ENCODE data around the gene CBX6.

The CBX6 gene

GRCh38 chr22:38831166-38831945 is 40.7 kb downstream of the CBX6 start:
- DNase-seq (ENCODE audit: low spot score), result no peak

GRCh38 chr22:38830845-38831108 is 41.2 kb downstream of the CBX6 start:
- Histone ChIP-seq H3K27ac (no peak overlapping the region), H3K4me3 (no peak overlapping the region)
- TF ChIP-seq CTCF (IDR thresholded peaks at IDR 0.05), result no peak
- no peak for DNase-seq (ENCODE audit: low spot score)

More at GRCh38 chr22:38831166-38831945, 40.7 kb downstream of the CBX6 start:
- no peak overlapping the region for H3K27ac ChIP-seq
- no peak overlapping the region for H3K4me3 ChIP-seq
- no peak for TF ChIP-seq CTCF (IDR thresholded peaks at IDR 0.05)

- no peak for DNase-seq (ENCODE audit: low spot score)
- H3K27ac ChIP-seq, result no peak overlapping the region
- H3K4me3 ChIP-seq, result no peak overlapping the region
- TF ChIP-seq CTCF (IDR thresholded peaks at IDR 0.05), result no peak
These were observed 41.8 kb downstream of the CBX6 start for GRCh38 chr22:38830026-38830844.

GRCh38 chr22:38829485-38829884 is 42.5 kb downstream of the CBX6 start:
- TF ChIP-seq CTCF (IDR thresholded peaks at IDR 0.05), result no peak
- DNase-seq (ENCODE audit: low spot score), result no peak

GRCh38 chr22:38828616-38829205 is 43.3 kb downstream of the CBX6 start:
- Histone ChIP-seq H3K27ac (no peak overlapping the region), H3K4me3 (no peak overlapping the region)
- TF ChIP-seq CTCF (IDR thresholded peaks at IDR 0.05), result no peak
- no peak for DNase-seq (ENCODE audit: low spot score)

More at GRCh38 chr22:38829485-38829884, 42.5 kb downstream of the CBX6 start:
- H3K27ac ChIP-seq, result no peak overlapping the region
- H3K4me3 ChIP-seq, result no peak overlapping the region

- Histone ChIP-seq H3K27ac (no peak overlapping the region), H3K4me3 (no peak overlapping the region)
- DNase-seq (ENCODE audit: low spot score), result no peak
- no peak for TF ChIP-seq CTCF (IDR thresholded peaks at IDR 0.05)
These were observed 43.8 kb downstream of the CBX6 start for GRCh38 chr22:38828191-38828590.

All from coronary artery (tissue), 2 donors.